AG20443 (cell line): ENCODE measurements around the gene AEBP2.
"Not testable (repeated sequence)": the region's sequence is repeated elsewhere in the genome, so short reads cannot be mapped to it uniquely, and the experiment has no call there.

Source experiments
- DNase-seq: peaks from one replicate; pipeline ENCODE4 v3.0.0; 2012; ENCODE audit warnings: low spot score, mixed read lengths

The AEBP2 gene

DNA sequence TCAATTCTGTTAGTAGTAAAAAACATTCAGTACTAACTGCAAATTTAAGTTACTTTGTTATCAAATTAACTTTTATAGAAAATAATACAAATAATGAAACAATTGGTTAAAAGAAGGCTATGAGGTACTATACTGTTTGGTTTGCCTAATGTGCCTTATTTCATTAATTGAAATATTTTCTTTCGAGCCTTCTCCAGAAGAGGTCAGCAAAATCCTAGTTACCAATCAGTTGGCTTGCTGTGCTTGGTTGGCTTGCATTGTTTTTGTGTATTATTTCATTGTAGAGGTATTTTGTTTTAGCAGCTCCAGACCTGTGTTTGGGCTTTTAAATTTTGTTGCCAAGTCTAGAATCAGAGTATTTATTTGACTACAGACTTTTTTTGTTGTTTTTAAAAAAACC is 68.5 kb downstream of the AEBP2 start:
- DNase-seq: peak; percentile 69

DNA sequence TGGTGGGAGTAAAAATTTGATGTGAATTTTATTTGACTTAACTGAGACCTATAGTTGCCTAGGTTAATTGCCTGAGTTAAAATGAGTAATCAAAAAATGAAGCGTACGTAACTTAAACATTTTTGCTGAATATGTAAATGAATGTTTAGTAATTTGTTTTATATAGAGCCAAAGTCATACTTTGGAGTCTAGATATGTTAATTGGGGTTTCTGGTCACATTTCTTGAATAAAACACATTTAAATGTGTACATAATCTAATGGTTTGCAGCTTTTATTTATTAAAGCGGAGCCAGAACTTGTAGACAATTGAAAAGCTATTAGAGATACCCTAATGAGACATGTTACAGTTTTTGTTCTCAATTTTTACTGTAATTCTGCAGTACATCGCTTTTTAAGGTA is 71.2 kb downstream of the AEBP2 start:
- DNase-seq: no peak

DNA sequence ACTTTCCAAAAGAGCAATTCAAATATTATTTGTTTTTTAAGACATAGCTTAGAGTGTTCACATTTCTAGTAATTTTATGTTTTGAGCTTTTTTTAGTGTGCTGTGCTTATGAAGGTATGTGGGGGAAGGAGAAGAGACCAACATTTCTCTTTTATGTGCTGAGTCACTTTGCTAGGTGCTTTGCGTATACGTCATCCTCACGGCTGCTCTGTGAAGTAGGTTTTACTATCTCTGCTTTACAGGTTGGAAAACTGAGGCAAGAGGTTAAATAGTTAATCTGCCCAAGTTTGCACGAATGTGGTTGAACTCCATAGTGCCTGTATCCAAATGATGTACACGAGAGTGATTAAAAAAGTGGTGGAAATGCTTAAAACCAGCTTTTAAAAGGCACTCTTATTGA is 75.9 kb downstream of the AEBP2 start:
- DNase-seq: no peak

DNA sequence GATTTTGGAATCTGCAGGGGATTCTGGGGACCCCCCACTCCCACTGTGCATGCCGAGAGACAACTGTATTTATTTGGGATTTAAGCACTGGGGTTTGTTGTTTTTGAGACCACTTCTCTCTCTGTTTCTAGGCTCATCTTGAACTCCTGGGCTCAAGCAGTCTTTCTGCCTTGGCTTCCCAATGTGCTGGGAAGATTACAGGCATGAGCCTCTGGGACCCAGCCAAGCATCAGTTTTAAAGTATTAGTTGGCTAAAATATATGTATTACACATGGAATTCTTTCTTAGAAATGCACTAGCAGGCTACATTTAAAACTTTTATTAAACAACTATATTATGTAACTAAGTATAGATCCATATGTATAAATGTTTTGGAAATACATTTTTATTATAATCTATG is 78.3 kb downstream of the AEBP2 start:
- DNase-seq: no peak

DNA sequence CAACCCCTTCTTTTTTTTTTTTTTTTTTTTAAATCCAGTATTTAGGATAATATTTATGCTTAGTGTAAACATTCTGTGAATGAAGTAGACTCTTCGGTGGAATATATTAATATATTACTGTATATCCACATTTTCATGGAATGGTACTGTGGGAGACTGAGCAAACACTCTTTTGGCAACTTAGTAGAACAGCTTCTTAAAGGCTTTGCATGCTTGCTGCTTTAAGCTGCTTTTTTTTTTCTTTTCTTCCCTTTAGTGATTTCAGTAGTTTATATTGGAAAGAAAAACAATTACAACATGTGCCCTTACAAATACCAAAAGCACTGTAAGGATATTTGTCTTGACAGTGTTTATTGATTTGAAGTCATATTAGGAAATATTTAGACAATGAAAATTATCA is 78.9 kb downstream of the AEBP2 start:
- DNase-seq: no peak

DNA sequence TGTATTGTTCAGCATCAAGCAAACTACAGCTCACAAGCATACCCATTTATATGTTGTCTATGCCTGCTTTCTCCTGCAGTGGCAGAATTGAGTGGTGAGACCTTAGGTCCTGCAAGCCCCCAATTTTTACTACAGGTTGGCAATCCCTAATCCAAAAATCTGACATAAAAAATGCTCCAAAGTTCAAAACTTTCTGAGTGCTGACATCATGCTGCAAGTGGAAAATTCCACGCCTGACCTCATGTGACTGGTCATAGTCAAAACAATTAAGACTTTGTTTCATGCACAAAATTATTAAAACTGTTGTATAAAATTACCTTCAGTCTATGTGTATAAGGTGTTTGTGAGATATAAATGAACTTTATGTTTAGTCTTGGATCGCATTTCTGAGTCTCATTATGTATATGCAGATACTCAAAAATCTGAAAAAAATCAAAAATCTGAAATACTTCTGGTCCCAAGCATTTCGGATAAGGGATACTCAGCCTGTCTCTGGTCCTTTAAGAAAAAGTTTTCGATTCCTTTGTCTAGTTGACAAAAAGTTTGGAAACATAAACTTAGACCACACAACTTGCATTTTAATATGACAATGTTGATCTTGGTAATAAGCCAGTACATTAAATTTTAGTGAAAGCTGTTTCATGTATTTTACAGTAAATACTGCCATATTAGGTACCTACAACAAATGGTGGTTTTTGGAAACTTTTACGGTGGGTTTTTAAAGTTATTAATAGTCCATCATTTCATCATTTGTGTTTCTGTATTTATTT is 81.5 kb downstream of the AEBP2 start:
- DNase-seq: no peak

DNA sequence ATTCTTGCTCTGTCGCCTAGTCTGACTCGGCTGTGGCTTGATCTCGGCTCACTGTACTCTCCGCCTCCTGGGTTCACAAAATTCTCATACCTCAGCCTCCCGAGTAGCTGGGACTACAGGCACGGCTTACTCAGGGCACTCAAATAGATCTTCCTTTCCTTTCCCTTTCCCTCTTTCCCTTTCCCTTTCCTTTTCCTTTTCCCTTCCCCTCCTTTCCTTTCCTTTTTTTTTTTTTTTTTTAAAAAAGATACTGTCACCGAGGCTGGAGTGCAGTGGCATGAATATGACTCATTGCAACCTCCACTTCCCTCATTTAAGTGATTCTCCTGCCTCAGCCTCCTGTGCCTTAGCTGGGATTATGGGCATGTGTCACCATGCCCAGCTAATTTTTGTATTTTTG is 86.0 kb downstream of the AEBP2 start:
- DNase-seq: no peak

DNA sequence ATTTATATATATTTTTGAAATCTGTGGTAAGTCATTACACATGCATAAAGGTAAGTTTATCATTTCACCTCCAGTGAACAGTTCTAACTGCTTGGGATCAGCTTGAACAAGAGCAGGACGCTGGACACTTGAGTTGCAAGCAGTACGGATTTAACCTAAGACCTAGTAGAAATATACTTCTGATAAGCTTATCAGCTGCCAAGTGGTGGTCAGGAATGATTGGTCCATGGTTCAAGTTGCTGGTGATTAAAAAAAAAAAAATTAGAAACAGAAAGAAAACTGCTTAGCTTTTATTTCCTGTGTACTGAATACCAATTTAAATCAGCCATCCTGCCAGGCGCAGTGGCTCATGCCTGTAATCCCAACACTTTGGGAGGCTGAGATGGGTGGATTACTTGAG is 88.6 kb downstream of the AEBP2 start:
- DNase-seq: no peak

DNA sequence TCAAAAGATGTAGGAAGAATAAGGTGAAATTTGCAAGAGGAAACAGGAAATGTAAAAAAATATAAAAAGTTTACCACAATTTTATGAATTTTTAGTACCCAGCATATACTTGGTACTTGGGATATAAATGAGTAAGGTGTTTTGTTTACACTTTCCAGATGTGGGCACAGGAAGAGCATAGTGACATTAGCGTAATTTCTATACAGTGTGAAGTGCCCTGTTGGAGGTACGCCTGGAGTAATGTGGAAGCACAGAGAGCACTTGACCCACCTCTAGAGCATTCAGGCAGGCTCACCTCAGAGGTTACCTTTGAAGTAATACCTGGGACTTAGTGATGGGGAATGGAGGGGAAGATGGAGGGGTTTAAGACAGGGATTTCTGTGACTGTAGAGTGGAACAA is 89.5 kb downstream of the AEBP2 start:
- DNase-seq: no peak

DNA sequence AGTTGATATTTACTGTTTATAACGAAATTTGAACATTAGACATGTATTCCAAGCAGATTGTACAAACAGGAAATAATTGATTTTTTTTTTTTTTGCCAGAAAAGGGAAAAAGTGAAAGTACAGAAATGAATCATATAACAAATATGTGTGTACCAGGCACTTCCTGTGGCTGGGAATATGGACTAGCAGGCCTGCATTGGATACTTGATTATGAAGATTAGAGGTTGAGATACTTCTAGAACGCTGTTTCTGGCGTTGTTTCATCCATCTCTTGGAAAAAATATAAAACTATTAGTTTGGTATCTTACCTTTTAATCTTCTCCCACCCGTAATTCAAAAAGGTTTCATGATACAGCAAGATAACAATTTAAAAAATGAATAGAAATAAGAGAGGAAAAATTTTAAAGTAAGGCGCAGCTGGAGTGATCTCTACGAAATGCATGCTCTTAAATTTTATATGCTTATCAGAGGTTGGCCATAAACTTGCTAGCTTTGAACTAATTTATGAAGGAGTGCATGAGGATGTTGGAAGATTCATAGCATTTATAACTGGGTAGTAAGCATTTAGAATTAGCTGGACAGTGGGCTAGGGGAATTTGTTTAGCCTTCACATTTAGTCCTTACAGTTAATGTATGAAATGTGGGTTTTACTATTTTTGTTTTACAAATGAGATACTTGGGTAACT is 90.8 kb downstream of the AEBP2 start:
- peak; percentile 40 for DNase-seq

DNA sequence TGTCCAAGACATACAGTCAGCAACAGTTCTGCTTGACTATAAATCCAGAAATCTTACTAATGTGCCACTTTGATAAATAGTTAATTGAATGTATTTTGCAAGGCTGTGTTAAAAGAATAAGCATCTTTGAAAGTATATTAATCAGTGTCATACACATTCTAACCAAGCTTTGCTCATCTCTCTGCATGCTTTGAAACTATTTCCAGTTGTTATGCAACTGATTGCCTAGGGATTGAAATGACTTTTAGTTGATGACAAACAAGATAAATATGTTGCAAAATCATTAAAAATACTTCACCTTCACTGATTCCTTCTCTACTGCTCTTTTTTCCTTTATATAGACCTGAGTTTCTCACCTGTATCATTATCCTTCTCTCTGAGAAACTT is 91.3 kb downstream of the AEBP2 start:
- DNase-seq: peak; percentile 40

DNA sequence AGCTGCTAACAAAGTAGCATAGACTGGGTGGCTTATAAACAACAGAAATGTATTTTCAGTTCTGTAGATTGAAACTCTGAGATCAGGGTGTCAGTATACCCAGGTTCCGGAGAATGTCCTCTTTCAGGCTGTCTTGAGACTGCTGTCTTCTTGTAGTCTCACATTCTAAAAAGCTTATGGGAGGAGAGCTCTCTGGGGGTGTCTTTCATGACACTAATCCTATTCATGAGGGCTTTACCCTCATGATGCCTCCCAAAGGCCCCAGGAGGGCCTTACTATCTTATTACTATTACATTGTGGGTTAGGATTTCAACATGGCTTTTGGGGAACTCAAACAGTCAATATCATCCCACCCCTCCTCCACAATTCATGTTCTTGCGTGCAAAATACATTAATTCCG is 94.3 kb downstream of the AEBP2 start:
- no peak for DNase-seq

DNA sequence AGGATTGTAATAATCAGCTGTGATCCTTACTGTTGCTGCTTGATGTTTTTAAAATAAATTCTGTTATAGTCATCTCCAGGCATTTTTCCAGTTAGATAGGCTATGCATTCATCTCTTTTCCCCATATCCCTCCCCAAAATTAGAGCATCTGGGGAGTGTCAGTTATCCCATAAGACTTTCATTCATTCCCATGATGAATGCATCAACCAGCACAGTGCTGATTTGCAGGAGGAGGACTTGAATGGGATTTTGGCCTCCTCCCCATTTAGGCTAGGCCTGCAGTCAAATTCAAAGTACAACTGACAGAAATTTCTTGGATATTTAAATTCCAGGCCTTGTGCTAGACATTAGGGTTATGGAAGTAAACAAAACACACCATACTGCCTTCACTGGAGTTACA is 99.8 kb downstream of the AEBP2 start:
- no peak for DNase-seq

DNA sequence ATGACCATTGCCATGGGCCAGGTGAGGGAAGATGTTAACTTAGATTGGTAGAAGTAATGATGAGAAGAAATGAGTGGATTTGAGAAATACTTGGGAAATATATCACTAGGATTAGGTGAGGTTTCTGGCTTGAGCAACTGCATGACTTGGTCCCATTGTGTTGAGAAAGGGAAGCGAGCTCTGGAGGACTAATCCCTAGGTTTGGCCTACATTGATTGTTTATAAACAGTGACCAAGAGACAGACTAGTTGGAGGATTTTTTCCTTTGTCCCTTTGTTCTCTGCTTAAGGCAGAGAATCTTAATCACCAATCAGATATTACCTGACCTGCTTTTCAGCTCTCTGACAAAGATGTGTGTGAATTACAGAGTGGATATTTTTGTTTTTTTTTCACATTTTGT is 100.5 kb downstream of the AEBP2 start:
- no peak for DNase-seq

DNA sequence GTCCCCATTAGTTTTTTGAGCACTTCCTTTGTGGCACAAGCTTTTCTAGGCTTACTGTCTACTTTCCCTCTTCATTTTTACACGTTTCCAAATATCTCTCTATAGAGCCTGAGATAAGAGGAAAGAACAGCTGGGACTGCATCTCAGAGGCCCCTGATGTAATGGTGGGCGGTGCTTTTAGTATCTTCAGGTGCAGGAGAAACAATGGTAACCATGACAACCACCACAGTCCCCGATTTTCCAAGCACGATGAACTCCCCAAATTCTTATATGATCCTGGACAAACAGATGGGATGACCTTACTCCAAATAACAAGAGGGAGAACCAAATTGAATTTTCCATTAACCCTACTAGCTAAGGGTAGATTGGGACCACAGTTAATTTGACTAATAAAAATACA is 103.3 kb downstream of the AEBP2 start:
- DNase-seq: no peak

DNA sequence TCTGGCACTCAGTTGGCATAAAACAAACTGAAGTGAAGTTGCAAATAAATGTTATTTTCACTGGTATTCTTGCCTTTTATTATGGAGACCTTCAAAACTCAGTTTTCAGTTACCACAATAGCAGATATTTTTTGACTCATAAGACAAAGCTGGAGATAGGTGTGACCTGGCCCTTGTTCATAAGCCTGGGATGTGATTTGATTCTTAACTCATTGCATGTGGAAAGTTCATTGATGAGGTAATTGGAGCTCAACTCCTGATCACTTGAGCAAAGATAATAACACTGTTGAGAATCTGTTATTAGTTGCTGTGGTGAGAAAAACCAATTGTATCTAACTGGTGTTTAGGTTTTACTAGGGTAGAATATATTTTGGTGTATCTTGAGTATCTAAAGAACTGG is 105.1 kb downstream of the AEBP2 start:
- no peak for DNase-seq

DNA sequence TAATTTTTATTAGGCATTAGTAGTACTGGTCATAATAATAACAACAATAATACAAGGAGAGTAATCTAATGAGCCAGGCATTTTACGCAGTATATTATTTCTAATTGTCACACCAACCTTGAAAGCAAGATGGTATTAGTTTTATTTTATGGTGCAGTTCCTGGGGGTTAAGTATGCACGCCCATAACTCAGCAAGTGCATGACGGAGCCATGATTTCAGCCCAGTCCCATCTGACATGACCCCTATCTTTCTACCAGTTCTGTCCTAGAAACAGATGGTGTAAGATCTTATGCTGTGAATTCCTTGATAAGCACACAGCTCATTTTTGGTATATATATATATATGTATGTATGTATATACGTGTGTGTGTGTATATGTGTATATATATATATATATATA is 106.0 kb downstream of the AEBP2 start:
- no peak for DNase-seq

DNA sequence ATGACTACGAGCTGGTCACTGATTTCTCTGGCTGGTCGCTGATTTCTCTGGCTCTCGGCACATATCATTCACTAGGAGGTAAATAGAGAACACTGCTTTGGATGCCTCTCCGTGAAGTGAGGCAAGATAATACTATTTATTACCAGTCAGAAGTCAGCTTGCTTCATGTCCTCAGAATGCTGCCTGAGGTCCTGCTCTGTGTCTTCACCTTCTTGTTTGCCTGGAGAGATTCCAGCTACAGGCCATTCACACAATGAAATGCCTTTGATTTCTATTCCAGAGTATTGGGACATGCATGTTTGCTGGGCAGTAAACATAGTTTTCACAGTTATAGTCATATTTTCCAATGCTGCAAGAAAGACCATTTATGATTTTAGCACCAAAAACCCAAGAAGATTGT is 106.7 kb downstream of the AEBP2 start:
- peak; percentile 47 for DNase-seq

DNA sequence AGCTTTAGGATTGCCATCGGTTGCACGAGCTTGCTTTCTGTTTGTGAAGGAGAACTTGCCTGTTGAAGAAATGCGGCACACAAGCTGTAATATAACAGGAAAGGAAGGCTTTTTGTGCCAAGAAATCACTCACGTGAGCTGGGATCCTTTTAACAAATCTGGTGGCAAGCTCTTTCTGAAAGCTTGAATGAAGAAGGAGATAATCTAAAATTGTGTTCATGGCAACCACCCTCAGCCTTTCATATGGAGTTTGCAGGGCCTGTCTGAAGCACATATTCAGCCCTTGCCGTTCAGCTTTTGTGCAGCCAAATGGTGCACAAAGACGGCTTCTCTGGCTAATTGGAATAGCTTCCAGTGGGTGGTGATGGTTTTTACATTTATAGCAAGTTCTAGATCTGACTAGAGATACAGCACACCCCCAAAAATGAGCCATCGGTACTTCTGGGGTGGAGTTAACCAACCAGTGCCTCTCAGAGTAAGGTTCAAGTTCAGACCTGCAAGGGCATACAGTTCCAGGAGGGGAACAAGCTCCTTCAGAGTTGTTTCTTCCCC is 107.4 kb downstream of the AEBP2 start:
- no peak for DNase-seq

DNA sequence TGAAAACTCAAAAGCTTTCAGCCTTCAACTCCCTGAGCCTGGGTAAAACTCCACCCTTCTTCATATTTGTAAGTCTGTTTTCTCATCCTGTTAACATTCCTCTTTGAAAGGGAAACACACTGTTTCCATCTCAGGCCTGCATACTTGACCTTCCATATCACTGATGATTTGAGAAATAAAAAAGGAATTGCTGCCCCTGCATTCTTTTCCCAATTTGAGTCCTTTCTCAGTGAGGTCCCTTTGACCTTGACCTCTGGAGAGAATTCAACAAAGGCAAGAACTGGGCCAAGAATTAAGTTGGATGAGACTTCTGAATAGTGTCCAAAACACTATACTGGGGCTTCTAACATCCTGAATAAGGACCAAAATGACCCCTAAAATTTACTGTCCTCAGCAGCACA is 108.0 kb downstream of the AEBP2 start:
- peak; percentile 37 for DNase-seq

DNA sequence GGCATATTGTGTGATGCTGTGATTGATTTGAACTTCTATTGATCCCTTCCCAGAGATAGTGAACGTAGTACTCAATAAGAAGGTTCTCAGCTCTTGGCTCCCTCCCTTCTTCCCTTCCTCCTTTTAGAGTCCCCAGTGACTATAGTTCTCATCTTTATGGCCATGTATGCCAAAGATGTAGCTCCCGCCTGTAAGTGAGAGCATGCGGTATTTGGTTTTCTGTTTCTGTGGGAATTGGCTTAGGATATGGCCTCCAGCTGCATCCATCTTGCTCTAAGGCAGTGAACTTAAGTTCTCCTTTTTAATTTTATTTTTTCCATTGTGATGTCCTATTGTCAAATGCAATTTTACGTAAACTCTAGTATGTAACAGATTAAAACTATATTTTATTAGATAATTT is 109.5 kb downstream of the AEBP2 start:
- no peak for DNase-seq

DNA sequence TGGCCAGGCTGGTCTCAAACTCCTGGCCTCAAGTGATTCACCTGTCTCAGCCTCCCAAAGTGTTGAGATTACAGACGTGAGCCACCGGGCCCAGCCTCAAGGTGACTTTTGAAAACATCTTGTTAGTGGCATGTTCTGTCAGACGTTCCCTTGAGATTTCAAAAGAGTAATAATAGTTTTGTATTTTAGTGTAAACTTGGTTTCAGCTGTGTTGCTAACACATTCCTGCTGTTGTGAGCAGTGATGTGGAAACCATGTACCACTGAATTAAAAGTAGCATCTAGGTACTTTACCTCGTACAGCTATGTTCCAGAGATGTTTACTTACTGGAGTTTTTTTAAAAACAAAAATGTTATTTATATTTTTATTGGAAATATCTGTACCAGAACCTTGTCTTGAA is 111.3 kb downstream of the AEBP2 start:
- no peak for DNase-seq

DNA sequence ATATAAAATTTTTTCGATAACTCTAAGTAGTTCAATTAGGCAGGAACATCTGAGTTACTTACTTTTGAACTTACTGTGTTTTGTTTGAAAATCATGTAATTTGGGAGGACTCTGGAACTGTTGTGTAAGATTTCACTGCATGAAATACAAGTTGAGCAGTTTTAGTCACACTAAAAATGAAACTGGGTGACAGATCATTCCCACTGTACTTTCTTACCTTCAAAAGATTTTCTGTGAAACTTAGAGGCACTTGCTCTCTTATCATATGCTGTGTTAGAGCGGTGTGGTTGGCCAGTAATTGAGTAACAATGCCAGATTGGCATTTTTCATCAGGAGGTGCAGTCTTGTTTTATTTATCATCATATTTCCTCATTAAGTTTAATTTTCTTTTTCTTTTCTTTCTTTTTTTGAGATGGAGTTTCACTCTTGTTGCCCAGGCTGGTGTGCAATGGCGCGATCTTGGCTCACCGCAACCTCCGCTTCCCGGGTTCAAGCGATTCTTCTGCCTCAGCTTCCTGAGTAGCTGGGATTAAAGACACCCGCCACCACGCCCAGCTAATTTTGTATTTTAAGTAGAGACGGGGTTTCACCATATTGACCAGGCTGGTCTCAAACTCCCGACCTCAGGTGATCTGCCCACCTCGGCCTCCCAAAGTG is 113.3 kb downstream of the AEBP2 start:
- not testable (repeated sequence) for DNase-seq
